ENCODE data around the gene FRZB.
"Not testable (repeated sequence)": the region's sequence is repeated elsewhere in the genome, so short reads cannot be mapped to it uniquely, and the experiment has no call there.

FRZB gene

DNA sequence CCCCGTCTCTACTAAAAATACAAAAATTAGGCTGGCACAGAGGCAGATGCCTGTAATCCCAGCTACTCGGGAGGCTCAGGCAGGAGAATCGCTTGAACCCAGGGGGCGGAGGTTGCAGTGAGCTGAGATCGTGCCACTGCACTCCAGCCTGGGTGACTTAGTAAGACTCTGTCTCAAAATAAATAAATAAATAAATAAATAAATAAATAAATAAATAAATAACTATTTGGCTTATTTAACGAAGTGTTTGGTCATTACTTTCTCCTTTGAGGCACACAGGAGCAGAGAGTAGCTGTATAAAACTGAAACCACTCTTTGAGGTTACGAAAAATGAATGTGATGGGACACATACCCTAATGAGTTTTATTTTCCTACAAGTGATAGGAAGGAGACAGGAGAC lies 26.6 kb upstream of the FRZB start:
- DNase-seq; intact Hi-C loops (cut with DNase I): not testable (repeated sequence)

DNA sequence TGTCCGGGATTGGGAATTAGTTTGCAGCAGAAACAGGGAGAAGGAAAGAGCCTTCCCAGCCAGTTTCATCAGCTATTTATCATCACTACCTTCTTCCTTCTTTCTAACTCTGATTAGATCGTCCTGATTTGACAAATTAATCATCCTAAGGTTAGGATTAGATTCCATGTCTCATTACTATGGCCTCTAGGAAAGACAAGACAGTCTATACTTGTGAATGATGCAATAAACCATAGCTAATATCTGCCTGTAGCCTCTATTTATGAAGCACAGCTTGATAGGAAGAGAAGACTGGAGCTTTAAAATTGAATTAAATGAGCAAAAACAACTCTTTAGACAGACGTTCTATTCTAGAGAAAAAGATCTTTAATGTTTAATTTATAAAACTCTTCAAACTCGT lies 25.2 kb upstream of the FRZB start:
- no peak for DNase-seq
- intact Hi-C loops (cut with DNase I): no loop called here

DNA sequence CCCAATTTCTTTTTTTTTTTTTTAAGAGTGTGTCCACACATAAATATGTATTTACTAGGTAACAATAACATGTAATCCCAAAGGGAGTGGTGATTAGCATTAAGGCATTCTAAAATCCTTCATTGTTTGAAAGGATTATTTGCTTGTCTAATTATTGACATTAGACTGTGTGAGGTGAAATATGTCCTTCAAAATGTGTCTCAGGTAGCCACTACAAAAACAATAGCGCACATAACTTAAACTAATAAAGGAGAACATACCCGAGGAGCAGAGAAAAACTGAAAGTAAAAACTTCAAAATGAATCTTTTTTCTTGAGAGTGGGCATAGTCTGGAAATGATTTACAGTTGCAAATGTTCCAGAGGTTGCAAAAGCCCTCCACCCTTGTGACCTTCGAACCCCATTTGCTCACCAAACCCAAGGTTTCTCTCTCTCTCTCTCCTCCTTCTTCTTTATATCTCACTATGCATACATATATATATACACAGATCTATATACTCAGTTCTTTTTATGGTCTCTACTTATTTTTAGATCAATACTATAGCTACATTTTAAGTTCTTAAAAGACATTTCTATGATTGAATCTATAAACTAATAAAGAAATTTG lies 24.4 kb upstream of the FRZB start:
- DNase-seq: no peak
- intact Hi-C loops (cut with DNase I): no loop called here

DNA sequence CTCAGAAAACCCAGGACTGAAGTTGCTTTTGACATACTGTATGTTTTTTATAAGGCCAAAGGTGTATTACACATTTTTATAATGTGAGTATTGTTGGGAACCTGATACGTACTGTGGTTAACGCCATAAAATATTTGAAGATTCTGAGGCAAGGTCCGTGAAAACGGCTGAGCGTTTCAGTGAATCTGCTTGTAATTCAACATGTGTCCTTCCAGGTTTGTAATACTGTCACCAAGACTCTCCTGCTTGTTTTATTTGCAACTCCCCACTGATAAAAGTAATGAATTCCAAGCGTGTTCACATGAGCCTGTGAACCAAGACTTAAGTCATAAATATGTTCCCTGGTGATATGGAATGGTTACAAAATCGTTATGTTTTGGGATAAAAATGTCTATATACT lies 23.9 kb upstream of the FRZB start:
- intact Hi-C loops (cut with DNase I): no loop called here
- DNase-seq: no peak

DNA sequence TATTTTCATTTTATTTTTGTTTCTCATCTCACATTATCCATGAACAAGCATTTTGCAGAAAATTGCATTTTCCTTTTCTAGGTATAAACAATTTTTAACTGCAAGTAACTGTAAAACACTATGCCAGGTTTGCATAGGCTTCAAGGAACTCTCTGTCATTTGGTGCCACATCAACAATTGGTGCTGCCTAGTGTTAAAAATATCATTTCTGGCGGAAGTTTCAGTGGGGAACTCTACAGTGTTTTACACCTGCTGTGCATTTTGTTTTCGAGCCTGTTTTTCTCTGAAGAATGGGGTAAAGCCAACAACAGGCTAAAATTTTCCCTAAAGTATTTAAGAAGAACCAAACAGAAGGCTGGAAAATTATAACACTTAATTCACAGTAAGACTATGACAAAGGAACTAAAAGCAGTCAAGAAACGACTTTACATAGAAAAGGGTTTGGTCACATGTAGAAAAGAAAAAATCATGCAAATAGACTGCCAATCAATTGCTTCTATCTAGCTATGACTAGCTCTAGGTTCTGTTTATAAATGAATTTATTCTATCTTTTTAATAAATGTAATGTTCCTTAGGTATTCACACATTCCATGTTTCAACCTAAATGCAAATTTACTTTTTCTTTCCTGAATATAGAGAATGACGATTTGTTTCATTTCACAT lies 21.4 kb upstream of the FRZB start:
- no peak for DNase-seq
- intact Hi-C loops (cut with DNase I): loop anchor here (2.0 kb wide), 1 partner anchor 45 kb away; no protein-coding TSS in a partner anchor

DNA sequence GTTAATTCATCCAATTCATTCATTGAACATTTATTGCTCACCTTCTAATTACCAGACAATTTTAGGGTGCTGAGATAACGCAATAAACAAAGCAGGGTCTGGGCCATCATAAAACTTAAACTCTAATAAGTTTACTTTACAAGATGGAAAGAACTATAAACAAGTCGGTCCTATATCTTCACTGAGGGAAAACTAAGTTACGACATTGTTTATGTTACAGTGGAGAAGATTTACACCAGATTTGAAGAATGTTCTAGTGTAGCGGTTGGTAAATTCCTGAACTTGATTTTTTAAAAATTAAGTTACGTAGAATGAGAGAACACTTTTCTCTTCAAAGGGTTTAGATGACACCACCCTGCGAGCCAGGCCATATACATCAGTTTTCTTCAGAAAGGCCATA lies 20.7 kb upstream of the FRZB start:
- intact Hi-C loops (cut with DNase I): no loop called here
- no peak for DNase-seq

DNA sequence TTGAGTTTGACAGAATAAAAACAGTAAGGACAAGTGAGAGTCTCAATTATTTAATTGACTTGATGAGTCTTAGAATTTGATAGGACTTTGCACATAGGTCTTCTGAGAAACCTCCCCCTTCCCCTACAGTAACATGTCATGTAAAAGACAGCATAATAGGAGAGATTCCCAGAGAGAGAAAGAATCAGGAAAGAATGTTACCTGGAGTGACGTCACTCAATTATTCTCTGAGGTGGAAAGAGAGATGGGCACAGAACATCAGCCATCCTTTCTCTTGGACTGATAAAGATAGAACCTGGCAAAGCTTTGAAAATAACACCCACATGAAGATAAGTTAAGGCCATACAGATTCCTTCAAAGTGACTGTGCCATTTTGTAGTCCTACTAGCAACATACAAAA lies 19.3 kb upstream of the FRZB start:
- no peak for DNase-seq
- intact Hi-C loops (cut with DNase I): no loop called here

DNA sequence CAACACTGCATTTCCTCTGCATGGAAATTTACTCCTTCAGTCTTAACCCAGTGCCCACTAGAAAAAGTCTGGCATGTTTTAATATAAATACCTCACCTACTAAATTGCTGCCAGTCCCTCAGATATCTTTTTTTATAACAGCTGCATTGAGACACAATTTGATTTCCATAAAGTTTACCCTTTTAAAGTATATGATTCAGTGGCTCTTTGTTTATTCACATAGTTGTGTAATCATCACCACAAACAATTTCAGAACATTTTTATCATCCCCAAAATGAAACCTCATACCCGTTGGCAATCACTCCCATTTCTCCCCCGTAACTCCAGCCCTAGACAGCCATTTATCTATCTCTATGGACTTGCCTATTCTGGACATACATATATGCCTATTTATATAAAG lies 17.0 kb upstream of the FRZB start:
- intact Hi-C loops (cut with DNase I): no loop called here
- DNase-seq: no peak

DNA sequence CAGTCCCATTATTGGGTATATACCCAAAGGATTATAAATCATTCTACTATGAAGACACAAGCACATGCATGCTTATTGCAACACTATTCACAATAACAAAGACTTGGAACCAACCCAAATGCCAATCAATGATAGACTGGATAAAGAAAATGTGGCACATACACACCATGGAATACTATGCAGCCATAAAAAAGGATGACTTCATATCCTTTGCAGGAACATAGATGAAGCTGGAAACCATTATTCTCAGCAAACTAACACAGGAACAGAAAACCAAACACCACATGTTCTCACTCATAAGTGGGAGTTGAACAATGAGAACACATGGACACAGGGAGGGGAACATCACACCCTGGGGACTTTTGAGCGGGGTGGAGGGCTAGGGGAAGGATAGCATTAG lies 13.7 kb upstream of the FRZB start:
- DNase-seq; intact Hi-C loops (cut with DNase I): not testable (repeated sequence)

DNA sequence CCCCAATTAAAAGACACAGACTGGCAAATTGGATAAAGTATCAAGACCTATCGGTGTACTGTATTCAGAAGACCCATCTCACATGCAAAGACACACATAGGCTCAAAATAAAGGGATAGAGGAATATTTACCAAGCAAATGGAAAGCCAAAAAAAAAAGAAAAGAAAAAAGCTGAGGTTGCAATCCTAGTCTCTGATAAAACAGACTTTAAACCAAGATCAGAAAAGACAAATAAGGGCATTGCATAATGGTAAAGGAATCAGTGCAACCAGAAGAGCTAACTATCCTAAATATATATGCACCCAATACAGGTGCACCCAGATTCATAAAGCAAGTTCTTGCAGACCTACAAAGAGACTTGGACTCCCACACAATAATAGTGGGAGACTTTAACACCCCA lies 10.2 kb upstream of the FRZB start:
- DNase-seq; intact Hi-C loops (cut with DNase I): not testable (repeated sequence)

DNA sequence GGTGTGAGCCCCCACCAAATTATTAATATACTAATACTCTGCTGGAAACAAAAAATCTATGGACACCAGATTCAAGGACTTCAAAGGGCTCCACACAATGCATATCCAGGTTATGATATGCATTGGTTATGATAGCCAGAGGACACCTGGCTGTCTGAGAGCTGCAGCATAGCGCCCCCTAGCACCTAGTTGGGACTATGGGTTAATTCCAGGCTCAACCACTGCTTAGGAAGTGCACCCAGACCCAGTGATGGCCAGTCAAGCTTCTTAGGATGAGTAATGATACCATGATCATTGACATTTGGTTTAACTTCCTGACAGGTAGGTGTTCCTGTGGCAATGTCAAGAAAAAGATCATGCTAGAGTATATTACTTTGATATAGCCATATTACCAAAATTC lies 3.8 kb upstream of the FRZB start:
- intact Hi-C loops (cut with DNase I): no loop called here
- DNase-seq: no peak

DNA sequence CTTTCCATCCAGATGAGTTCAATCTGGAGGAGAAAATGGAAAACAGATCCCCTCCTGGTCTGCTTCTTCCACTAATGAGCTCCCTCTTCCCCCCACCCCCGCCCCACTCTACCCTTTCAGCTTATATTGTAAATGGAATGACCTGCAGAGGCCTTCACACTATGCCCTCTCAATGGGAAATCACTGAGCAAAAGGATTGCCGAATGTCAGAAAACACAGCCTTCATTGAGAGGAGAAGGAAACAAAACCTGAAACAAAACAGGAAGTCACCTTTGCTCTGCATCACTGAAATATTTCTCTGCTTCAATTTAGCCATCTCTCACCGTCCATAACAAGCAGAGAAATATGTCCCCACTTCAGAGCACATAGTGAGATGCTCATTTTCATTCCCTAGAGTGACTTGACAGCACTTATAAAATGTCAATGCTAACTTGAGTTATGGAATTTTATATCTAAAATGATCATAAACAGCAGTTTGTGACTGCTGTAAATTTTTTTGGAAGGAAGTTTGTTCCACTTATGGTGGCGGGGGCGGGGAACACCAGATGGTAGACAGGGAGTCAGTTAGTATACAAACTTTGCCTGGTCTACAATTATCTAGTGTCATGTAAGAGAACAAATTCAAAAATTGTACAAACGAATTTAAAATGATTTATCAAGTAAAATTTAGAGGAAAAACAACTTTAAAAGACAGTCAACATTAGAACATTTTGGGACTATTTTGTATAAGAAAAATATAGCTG lies 1.8 kb upstream of the FRZB start:
- intact Hi-C loops (cut with DNase I): no loop called here
- no peak for DNase-seq

DNA sequence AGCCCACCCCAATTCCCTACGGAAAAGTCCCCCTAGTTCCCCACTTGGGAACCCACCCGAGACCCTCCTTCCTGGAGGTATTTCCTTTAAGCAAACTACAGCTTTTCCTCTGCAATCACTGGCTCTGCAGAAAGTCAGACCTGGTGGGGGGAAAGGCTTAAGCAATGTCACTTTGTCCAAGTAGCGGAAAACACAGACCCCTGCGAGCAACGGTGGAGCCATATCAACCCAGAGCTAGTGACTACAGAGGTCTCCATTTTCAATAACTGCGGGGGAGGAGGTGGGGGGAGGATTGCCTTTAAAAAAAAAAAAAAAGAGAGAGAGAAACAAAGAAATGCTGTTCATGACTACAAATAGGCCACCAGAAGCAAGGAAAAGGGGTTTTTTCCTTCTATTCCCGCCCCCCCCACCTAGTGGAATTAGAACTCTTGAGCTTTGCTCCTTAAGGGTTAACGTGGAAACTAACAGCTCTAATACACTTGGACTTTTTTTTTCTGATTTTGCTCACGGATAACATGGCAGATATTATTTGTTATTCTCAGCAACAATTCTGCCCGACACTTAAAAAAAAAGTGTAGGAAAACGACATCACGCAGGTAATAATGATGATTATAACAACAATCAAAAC lies 1.1 kb upstream of the FRZB start:
- DNase-seq: no peak
- intact Hi-C loops (cut with DNase I): no loop called here

DNA sequence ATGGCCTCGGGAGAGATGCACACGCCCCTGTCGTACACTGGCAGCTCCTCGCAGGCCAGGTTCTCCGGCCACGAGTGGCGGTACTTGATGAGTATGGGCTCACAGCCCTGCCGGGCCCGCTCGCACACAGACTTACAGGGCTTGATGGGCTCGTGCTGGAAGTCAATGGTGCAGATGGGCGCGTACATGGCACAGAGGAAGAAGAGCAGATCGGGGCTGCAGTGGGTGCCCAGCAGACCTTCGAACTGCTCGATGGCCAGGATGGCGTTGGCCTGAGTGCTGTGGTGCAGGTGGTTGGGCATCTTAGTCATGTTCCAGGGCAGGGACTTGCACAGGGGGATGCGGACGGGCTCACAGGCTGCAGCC lies 359 bp downstream of the FRZB start:
- DNase-seq: peak in 21 of 42 donors; percentile 3 to 45 (median 8)
- intact Hi-C loops (cut with DNase I): no loop called here

DNA sequence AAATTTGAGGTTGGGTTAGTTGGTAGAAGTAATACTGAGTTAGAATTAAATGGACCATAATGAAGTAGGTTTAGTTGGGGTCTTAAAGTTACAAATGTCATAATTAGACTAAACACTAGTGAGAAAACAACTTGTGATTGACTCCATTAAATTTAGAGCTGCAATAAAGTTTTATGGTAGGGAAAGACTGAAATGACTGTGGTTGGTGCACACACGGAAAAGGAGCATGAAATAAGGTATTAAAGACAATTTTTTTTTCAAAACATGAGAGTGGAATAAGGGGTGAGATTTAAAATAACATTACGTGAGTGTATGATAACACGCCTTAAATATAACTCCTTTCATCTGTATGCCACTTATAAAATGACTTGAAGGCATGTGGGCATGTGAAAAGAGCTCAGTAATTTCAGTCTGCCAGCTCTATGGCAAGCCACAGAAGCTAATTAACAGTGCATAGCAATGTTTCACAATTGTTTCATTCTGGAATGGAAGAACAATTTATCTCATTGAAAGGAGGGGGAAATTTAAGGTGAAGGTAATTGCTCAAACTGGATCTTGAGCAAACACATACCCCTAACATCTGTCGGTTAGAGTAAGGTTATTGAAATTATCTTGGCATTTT lies 1.4 kb downstream of the FRZB start:
- intact Hi-C loops (cut with DNase I): no loop called here
- DNase-seq: peak in 3 of 42 donors; percentile 20 to 46 (median 44)

DNA sequence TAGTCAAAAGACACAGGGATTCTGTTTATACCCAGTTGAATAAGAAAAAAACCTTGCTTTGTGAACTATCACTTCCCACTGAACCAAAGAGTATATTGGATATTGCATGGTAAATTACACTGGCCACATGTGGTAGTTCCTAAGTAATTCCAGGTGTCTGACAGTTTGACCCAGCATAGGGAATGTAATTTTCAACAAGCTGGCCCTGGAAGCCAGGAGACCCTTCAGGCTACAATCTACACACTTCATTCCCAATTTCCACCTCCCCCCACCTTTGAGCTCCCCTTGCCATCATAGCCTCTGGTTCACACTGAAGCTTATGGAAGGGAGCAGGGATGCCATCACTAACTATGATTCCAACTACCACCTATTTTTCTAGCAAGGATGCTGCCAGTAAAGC lies 2.8 kb downstream of the FRZB start:
- no peak for DNase-seq
- intact Hi-C loops (cut with DNase I): no loop called here

DNA sequence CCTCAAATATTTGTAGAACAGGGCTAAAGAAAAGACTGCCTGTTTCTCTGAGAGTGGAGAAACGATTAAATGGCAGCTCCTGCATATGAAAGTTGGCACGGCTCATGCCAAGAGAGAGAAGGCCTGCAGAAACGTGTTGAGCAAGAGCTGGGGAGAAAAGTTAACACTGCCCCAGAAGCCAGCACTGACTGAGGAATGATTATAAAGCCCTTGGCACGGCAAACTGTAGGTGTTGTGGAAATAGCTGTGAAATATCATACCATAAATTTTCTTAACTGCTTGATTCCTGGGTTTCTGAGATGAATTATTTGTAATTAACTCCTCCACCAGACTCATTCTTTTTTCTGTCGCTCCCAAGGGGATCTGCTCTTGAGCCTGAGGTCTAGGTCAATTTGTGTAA lies 4.3 kb downstream of the FRZB start:
- intact Hi-C loops (cut with DNase I): no loop called here
- peak in 2 of 42 donors; percentile 10 to 13 for DNase-seq

DNA sequence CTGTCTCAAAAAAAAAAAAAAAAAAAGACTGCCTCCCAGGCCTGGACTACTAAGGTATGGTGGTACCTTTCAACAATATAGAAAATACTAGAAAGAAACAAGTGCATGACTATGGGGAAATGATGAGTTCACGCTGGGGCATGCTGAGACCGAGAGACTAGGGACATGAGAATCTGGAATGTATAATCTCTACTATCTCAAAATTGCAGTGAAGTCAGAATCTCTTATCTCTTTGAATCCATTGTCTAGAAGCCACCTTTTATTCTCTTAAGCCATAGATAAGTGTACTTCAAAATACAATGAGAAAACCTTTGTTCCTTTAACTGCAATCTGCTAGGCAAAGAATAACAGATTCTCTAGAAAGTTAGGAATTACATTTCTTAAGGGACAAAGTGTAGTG lies 5.6 kb downstream of the FRZB start:
- no peak for DNase-seq
- intact Hi-C loops (cut with DNase I): no loop called here

DNA sequence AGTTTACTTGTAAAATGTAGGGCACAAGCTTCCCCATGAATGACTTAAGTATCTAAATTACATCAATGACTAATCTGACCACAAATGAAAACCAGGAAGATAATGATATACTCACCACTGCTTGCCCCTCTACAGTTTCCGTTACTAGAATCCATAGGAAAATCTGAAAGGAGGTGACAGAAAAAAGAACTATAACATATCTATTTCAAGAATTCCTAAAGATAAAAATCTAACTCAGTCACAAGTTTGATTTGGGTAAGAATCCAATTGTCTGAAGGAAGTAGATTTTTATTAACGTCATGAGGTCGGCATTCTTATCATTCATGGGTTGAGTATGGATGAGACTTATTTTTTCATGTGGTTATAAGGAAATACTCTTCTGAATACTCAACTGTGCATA lies 7.8 kb downstream of the FRZB start:
- no peak for DNase-seq
- intact Hi-C loops (cut with DNase I): no loop called here

DNA sequence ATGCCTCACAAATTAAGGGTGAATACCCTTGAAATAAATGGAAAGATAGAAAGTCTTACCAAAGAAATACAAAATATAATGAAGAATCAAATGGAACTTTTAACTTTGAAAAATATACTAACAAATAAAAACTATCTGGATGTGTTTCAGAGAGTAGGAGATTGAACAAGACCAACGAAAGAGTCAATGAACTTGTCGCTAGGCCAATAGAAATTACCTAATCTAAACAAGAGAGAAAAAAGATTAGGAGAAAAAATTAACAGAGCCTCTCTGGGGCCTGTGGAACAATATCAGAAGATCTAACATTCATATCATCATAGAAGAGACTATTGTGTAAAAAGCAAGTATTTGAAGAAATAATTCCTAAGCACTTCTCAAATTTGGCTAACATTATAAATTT lies 11.1 kb downstream of the FRZB start:
- intact Hi-C loops (cut with DNase I): no loop called here
- DNase-seq: no peak

All from head of caudate nucleus (tissue), 42 donors.